ENCODE measurements around the gene PRR13. TPM values are rescaled to one million over a fixed set of nuclear protein-coding genes. Genes with fewer than 3 reads are reported as not detected.
A peak's percentile ranks its signal among the peaks of the same experiment; 100 is the strongest.
"Not testable (repeated sequence)": the region's sequence is repeated elsewhere in the genome, so short reads cannot be mapped to it uniquely, and the experiment has no call there.

PRR13 gene, protein sequence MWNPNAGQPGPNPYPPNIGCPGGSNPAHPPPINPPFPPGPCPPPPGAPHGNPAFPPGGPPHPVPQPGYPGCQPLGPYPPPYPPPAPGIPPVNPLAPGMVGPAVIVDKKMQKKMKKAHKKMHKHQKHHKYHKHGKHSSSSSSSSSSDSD
- total RNA-seq = 15.8 TPM
- polyA plus RNA-seq (ENCODE audit: insufficient read depth in 1 of 8, insufficient read length in 8 of 8, low replicate concordance in 1 of 8) = 10 to 100 TPM; 41.3 to 59.1 (median 47.8) TPM
- long read RNA-seq, donor 1, transcript PRR13-202 (4 exons, 1,229 nt) = major isoform, 5 of 8 reads
- long read RNA-seq, donor 1, partial matches to known transcripts = 0 of 8 reads
- long read RNA-seq, donor 1, other reads (novel, unspliced or antisense) = 0 of 8 reads
- long read RNA-seq, donor 2, partial matches to known transcripts = 0 of 1 reads
- long read RNA-seq, donor 2, other reads (novel, unspliced or antisense) = 0 of 1 reads
- long read RNA-seq, donor 3, transcript PRR13-202 (4 exons, 1,229 nt) = major isoform, 12 of 16 reads
- long read RNA-seq, donor 3, partial matches to known transcripts = 0 of 16 reads
- long read RNA-seq, donor 3, other reads (novel, unspliced or antisense) = 0 of 16 reads
- long read RNA-seq, donor 4, transcript PRR13-202 (4 exons, 1,229 nt) = major isoform, 10 of 25 reads
- long read RNA-seq, donor 4, transcript PRR13-208 (3 exons, 786 nt) = minor isoform, 5 of 25 reads
- long read RNA-seq, donor 4, partial matches to known transcripts = 8 of 25 reads
- long read RNA-seq, donor 4, other reads (novel, unspliced or antisense) = 0 of 25 reads
- long read RNA-seq, donor 5, transcript PRR13-202 (4 exons, 1,229 nt) = major isoform, 25 of 45 reads
- long read RNA-seq, donor 5, transcript PRR13-208 (3 exons, 786 nt) = minor isoform, 7 of 45 reads
- long read RNA-seq, donor 5, partial matches to known transcripts = 9 of 45 reads
- long read RNA-seq, donor 5, other reads (novel, unspliced or antisense) = 0 of 45 reads
- long read RNA-seq, donor 6, transcript PRR13-209 (4 exons, 625 nt) = minor isoform, 7 of 42 reads
- long read RNA-seq, donor 6, transcript PRR13-208 (3 exons, 786 nt) = minor isoform, 9 of 42 reads
- long read RNA-seq, donor 6, transcript PRR13-202 (4 exons, 1,229 nt) = major isoform, 16 of 42 reads
- long read RNA-seq, donor 6, partial matches to known transcripts = 6 of 42 reads
- long read RNA-seq, donor 6, other reads (novel, unspliced or antisense) = 0 of 42 reads
- long read RNA-seq, donor 7, transcript PRR13-208 (3 exons, 786 nt) = major isoform, 9 of 24 reads
- long read RNA-seq, donor 7, transcript PRR13-202 (4 exons, 1,229 nt) = major isoform, 9 of 24 reads
- long read RNA-seq, donor 7, partial matches to known transcripts = 0 of 24 reads
- long read RNA-seq, donor 7, other reads (novel, unspliced or antisense) = 0 of 24 reads
- long read RNA-seq, donor 8, transcript PRR13-202 (4 exons, 1,229 nt) = major isoform, 7 of 19 reads
- long read RNA-seq, donor 8, partial matches to known transcripts = 5 of 19 reads
- long read RNA-seq, donor 8, other reads (novel, unspliced or antisense) = 0 of 19 reads
- long read RNA-seq, donor 9, transcript PRR13-202 (4 exons, 1,229 nt) = major isoform, 9 of 23 reads
- long read RNA-seq, donor 9, partial matches to known transcripts = 8 of 23 reads
- long read RNA-seq, donor 9, other reads (novel, unspliced or antisense) = 0 of 23 reads
- long read RNA-seq, donor 10, transcript PRR13-202 (4 exons, 1,229 nt) = major isoform, 15 of 19 reads
- long read RNA-seq, donor 10, partial matches to known transcripts = 0 of 19 reads
- long read RNA-seq, donor 10, other reads (novel, unspliced or antisense) = 0 of 19 reads
- long read RNA-seq, donor 11, transcript PRR13-202 (4 exons, 1,229 nt) = major isoform, 14 of 27 reads
- long read RNA-seq, donor 11, partial matches to known transcripts = 6 of 27 reads
- long read RNA-seq, donor 11, other reads (novel, unspliced or antisense) = 0 of 27 reads

DNA sequence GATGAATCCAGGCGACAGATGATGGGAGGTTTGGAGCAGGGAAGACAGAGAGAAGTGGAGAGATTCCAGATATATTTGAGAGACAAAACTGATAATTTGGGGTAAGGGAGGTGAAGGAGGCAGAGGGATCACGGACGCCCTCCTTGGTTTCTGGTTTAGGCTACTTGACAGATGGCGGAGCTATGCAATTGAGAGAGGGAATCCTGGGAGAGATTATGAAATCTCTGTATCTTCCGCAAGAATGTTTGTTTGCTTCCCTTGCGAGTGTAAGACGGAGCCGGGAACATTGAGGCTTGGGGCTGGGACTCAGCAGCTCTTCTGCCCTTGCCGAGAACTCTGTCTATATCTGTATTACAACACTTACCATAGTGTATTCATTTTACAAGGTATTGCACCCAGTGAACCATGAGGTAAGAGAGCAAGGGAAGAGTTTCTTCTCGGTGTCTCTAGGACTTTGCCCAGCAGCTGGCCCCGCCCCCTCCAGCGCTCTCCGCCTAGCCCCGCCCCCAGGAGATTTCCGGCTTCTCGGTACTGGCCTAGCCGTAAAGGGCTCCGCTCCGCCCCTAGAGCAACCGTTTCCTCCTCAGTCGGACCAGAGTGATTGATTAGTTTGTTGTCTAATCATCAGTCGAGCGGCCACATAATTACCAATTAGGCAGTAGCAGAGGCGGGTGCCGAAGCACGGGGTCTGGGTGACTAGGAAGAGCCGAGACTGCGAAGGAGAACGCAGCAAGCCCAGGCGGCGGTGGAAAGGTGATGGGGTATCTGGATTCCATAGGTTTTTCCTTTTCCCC, at the start of gene PRR13:
PRR13 (plus strand) TSS at position 695 of the 794 bp plus-strand sequence. CDS start 981 bp downstream, outside the sequence.
- peak within 1 kb of the TSS; percentile 99 for H3K27ac ChIP-seq (ENCODE audit: low read length)
- peak; percentile 100 for DNase-seq
- H3K4me3 ChIP-seq (ENCODE audit: low read length) = peak within 1 kb of the TSS; percentile 84
- WGBS (ENCODE audit: insufficient coverage) = 0% methylated on average over 14 of the region's 31 CpGs
- peaks cover 14% of the 10 kb centered on the region for H3K4me1 ChIP-seq (ENCODE audit: control insufficient read depth, insufficient read depth, low read length)
- peaks cover 20% of the 10 kb centered on the region for H3K36me3 ChIP-seq (ENCODE audit: control insufficient read depth, insufficient read depth, low read length)
- H3K9me3 ChIP-seq (replicated peaks; ENCODE audit: control insufficient read depth, low read depth, low read length) = no peaks in the 10 kb centered on the region
- H3K27me3 ChIP-seq (ENCODE audit: control insufficient read depth, insufficient read depth, low read length) = no peaks in the 10 kb centered on the region

DNA sequence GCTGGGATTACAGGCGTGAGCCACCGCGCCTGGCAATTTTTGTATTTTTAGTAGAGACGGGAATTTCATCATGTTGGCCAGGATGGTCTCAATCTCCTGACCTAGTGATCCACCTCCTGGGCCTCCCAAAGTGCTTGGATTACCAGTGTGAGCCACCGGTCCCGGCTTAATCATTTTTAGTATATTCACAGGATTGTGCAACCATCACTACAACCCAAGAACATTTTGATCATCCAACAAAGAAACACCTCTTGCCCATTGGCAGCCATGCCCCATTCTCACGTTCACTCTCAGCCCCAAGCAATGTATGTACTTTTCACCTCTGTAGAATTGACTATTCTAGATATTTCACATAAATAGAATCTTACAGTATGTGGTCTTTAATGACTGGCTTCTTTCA, 41.6 kb upstream of the PRR13 start:
- H3K4me1 ChIP-seq (ENCODE audit: control insufficient read depth, insufficient read depth, low read length) = no peaks in the 10 kb centered on the region
- H3K27ac ChIP-seq (ENCODE audit: low read length) = no peak overlapping the region
- H3K36me3 ChIP-seq (ENCODE audit: control insufficient read depth, insufficient read depth, low read length) = peaks cover 13% of the 10 kb centered on the region
- H3K27me3 ChIP-seq (ENCODE audit: control insufficient read depth, insufficient read depth, low read length) = no peaks in the 10 kb centered on the region
- WGBS (ENCODE audit: insufficient coverage) = 100% methylated on average over 5 of the region's 7 CpGs
- H3K9me3 ChIP-seq (replicated peaks; ENCODE audit: control insufficient read depth, low read depth, low read length) = no peaks in the 10 kb centered on the region
- no peak overlapping the region for H3K4me3 ChIP-seq (ENCODE audit: low read length)
- DNase-seq = no peak

DNA sequence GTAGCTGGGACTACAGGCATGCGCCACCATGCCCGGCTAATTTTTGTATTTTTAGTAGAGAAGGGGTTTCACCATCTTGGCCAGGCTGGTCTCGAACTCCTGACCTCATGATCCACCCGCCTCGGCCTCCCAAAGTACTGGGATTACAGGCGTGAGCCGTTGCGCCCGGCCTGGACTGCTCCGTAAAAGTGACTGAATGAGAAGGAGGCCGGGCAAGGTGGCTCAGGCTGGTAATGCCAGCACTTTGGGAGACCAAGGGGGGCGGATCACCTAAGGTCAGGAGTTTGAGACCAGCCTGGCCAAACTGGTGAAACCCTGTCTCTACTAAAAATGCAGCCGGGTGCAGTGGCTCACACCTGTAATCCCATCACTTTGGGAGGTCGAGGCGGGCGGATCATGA, 39.2 kb upstream of the PRR13 start:
- H3K27me3 ChIP-seq (ENCODE audit: control insufficient read depth, insufficient read depth, low read length); H3K4me1 ChIP-seq (ENCODE audit: control insufficient read depth, insufficient read depth, low read length); H3K4me3 ChIP-seq (ENCODE audit: low read length); H3K27ac ChIP-seq (ENCODE audit: low read length); DNase-seq; H3K9me3 ChIP-seq (replicated peaks; ENCODE audit: control insufficient read depth, low read depth, low read length): not testable (repeated sequence)
- H3K36me3 ChIP-seq (ENCODE audit: control insufficient read depth, insufficient read depth, low read length) = peaks cover 19% of the 10 kb centered on the region
- 90% methylated on average over 14 of the region's 16 CpGs for WGBS (ENCODE audit: insufficient coverage)

DNA sequence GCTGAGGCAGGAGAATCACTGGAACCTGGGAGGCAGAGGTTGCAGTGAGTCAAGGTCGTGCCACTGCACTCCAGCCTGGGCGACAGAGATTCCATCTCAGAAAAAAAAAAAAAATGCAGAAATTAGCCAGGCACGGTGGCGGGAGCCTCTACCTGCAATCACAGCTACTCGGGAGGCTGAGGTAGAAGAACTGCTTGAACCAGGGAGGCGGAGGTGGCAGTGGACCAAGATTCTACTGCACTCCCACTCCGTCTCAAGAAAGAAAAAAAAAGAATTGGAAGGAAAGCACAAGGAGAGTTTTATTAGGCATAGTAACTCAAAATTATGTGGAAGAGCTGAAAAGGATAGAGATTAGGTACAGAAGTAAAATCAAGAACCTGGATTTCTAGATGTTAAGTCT, 38.7 kb upstream of the PRR13 start:
- Histone ChIP-seq H3K36me3 (ENCODE audit: control insufficient read depth, insufficient read depth, low read length) (peaks cover 21% of the 10 kb centered on the region), H3K4me1 (ENCODE audit: control insufficient read depth, insufficient read depth, low read length) (no peaks in the 10 kb centered on the region)
- 67% methylated on average over 2 of the region's 7 CpGs for WGBS (ENCODE audit: insufficient coverage)

DNA sequence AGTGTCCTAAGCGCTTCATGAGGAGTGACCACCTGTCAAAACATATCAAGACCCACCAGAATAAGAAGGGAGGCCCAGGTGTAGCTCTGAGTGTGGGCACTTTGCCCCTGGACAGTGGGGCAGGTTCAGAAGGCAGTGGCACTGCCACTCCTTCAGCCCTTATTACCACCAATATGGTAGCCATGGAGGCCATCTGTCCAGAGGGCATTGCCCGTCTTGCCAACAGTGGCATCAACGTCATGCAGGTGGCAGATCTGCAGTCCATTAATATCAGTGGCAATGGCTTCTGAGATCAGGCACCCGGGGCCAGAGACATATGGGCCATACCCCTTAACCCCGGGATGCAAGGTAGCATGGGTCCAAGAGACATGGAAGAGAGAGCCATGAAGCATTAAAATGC, 30.6 kb upstream of the PRR13 start:
- Histone ChIP-seq H3K4me3 (ENCODE audit: low read length) (no peak overlapping the region), H3K27ac (ENCODE audit: low read length) (no peak overlapping the region), H3K27me3 (ENCODE audit: control insufficient read depth, insufficient read depth, low read length) (no peaks in the 10 kb centered on the region), H3K36me3 (ENCODE audit: control insufficient read depth, insufficient read depth, low read length) (peaks cover 56% of the 10 kb centered on the region), H3K4me1 (ENCODE audit: control insufficient read depth, insufficient read depth, low read length) (peaks cover 3% of the 10 kb centered on the region), H3K9me3 (replicated peaks; ENCODE audit: control insufficient read depth, low read depth, low read length) (no peaks in the 10 kb centered on the region)
- no peak for DNase-seq
- 92% methylated on average over 4 of the region's 5 CpGs for WGBS (ENCODE audit: insufficient coverage)

More for the DNA sequence above, 38.7 kb upstream of the PRR13 start:
- Histone ChIP-seq H3K27me3 (ENCODE audit: control insufficient read depth, insufficient read depth, low read length) (no peaks in the 10 kb centered on the region), H3K27ac (ENCODE audit: low read length) (no peak overlapping the region), H3K4me3 (ENCODE audit: low read length) (no peak overlapping the region), H3K9me3 (replicated peaks; ENCODE audit: control insufficient read depth, low read depth, low read length) (no peaks in the 10 kb centered on the region)
- DNase-seq = no peak

DNA sequence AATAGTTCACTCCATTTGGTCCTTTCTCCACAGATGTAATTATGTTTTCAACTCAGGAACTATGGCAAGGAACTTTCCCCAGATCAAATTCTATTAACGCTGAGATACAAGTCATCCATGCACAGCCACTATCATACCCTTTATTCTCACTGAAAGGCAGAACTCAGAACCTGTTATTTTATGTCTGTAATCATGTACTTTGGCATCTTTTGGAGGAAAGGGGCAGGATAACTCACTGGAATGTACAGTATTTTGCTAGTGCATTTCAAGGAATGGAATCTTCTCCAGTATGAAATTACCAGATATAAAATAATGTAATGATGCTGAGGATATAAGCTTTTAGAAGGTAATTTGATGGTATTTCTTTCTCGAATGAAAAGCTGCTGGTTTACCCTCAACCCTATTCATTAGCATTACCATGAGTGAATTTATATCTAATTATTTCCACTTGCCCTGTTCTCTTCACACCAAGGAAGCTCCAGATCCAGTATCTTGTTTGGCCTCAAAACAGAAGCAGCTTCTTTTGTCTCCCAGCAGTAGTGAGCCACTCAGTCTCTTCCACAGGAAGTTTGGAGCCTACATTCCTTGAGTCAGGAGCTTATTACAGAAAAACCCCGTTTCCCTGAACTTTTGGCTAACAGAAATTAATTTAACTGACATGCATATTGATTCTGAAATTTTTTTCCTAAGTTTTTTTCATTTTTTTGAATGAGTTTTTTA, 27.9 kb upstream of the PRR13 start:
- Histone ChIP-seq H3K4me1 (ENCODE audit: control insufficient read depth, insufficient read depth, low read length) (peaks cover 3% of the 10 kb centered on the region), H3K36me3 (ENCODE audit: control insufficient read depth, insufficient read depth, low read length) (peaks cover 40% of the 10 kb centered on the region), H3K4me3 (ENCODE audit: low read length) (no peak overlapping the region), H3K27ac (ENCODE audit: low read length) (no peak overlapping the region), H3K9me3 (replicated peaks; ENCODE audit: control insufficient read depth, low read depth, low read length) (no peaks in the 10 kb centered on the region), H3K27me3 (ENCODE audit: control insufficient read depth, insufficient read depth, low read length) (no peaks in the 10 kb centered on the region)
- no CpG with 5 or more reads among the region's 3 CpGs for WGBS (ENCODE audit: insufficient coverage)
- no peak for DNase-seq

DNA sequence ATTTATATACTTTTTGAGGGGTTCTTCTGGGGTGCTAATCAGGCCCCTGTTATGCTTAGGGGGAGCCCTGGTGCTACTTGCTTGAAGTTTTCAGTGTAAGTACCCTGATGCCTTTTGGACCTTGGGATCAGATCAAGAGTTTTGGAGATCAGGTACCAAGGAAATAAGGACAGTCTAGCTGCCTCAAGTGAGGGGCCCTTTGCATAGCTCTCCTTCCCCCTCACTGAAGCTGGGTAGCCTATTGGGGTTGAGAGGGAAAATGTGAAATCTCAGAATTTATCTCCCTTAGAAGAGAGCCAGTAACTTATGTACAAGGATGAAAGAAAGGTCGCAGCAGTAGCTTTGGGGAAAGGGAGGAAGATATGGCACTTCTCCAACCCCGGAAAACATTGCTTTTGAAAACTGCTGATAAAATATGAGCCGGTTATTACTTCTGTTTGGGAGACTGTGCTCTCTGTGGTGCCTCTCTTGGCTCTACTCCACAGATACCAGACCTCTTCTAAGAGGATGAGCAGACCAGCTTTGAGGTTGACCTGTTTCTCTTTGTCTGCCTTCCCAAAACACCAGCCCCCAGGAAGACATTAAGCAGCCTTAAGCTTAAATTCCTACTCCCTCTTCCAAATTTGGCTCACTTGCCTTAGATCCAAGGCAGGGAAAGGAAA, 26.6 kb upstream of the PRR13 start:
- 61% methylated on average over 3 of the region's 3 CpGs for WGBS (ENCODE audit: insufficient coverage)
- H3K4me1 ChIP-seq (ENCODE audit: control insufficient read depth, insufficient read depth, low read length) = peaks cover 3% of the 10 kb centered on the region
- no peaks in the 10 kb centered on the region for H3K9me3 ChIP-seq (replicated peaks; ENCODE audit: control insufficient read depth, low read depth, low read length)
- no peak overlapping the region for H3K4me3 ChIP-seq (ENCODE audit: low read length)
- no peaks in the 10 kb centered on the region for H3K27me3 ChIP-seq (ENCODE audit: control insufficient read depth, insufficient read depth, low read length)
- no peak overlapping the region for H3K27ac ChIP-seq (ENCODE audit: low read length)
- DNase-seq = peak; percentile 24
- H3K36me3 ChIP-seq (ENCODE audit: control insufficient read depth, insufficient read depth, low read length) = peaks cover 32% of the 10 kb centered on the region
